T-helper 1 cell (primary cell): ENCODE data around the gene CADM1.

Experiments used
- DNase-seq, 5 donors: peaks; one replicate each; pipeline ENCODE4 v3.0.0-alpha.2; 2012 to 2020

CADM1 gene

DNA sequence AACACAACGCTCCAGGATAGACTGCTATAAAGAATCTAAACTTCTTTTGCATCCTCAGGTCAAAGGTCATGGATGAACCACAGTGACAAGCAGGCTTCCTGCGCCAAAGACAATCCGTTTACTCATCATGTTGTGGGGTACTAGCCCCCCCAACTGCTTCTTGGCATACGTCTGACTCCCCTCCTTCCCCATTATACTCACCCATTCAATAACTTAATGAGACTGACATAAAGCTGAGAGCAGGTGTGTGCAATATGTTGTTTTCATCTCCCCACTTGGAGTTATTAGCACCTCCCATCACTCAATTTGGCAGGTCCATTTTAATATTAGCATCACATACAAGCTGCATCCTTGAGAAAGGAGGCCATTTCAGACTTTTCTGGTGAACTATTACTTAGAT, 157.1 kb downstream of the CADM1 start:
- no peak for DNase-seq

DNA sequence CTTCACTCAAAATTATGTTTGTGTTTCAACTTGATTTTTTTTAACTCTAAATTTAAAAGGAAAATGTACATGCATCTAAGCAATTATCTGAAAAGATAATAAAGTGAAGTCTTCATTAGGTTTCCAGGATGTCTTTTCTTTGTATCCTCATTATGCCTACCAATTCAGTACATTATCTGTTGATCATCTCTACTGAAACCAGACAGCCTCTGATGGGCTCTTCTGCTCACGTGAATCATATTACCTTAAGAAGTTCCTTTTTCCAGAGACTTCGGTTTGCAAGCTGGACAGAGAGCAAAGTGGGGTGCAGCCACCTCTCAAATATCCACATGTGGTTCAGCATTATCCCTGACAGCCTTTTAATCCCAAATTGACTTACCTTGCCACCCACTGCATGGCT, 158.4 kb downstream of the CADM1 start:
- DNase-seq, result no peak

DNA sequence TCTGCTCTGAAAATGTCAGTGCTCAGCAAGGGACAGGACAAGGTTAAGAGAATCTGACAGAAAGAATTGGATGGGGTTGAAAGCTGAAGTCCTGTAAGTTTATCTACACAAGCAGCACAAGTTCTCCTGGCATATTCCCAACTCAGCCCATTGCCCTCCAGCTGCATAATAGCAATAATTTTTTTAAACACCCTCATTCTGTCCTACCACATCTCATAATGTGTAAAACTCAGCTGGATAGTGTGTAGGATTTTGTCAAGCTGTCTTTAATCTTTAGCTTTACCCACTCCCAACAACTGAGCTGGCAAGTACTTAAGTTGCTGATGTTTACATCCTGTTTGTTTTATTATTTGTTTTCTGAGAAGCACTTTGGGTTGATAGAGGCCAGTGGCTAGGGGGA, 158.9 kb downstream of the CADM1 start:
- DNase-seq, result no peak

DNA sequence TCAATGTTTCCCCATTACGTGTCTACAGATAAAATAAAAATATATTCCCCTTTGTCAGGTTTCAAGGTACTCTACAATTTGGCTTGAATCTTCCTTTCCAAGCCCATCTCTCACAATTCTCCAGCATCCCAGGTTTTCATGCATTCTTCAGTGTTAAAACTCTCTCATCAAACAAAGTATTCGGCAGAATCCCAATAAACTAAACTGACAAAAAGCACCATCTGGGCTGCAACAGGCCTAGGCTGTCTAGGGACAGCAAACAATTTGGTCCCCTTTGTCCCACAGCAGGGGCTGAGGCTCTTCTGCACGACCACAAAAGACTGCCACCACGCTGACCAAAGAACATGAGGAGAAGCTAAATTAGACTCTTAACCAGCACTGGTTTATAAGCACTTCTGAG, 159.4 kb downstream of the CADM1 start:
- DNase-seq, result no peak

DNA sequence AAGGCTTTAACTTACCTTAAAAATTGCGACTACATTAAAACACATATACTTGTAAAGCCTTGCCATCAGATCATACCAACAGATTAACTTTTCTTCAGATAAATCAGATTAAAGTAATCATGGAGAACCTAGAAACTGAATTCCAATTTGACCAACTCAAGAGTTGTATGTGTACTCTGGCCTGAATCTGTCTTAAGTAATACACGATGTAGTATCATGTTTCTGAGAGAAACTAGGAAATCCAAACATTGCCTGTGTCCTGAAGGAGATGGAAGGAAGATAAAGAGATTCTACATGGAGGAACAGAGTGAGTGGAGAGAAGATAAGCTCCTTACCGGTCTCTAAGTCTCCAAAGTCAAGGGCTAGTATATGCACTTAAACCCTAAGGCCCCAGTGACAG, 162.1 kb downstream of the CADM1 start:
- no peak for DNase-seq

DNA sequence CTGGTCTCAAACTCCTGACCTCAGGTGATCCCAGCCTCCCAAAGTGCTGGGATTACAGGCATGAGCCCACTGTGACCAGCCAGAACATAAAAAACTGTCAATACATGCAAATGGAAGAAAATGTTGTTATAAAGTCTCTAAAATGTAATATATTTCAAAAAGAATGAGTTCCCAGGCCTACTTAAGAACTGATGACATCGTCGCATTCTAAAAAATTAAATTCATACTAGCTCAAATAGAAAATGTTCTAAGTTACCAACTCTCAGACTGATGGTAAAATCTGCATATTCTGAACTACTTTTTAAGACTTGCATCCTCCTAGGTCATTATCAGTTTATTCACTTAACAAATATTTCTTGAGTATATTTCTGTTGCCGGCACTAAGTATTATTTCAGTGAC, 163.3 kb downstream of the CADM1 start:
- DNase-seq, result no peak

DNA sequence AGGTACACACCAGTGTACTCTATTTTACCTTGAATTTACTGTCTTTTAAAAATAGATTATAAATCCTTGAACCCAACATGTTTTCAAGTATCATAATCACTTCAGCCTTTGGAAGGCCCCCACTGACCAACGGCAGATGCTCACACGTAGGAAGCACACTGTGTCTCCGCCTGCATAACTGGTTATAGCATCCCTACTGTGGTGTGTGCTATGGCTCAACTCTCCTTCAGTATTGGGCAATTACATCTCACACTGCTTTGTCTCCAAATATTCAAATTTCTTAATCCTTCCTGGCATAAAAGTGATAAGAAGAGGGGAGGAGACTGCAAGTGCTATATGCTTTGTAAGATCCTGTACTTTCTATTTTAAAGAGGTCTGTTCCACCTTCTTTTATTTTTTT, 165.7 kb downstream of the CADM1 start:
- DNase-seq, result no peak

DNA sequence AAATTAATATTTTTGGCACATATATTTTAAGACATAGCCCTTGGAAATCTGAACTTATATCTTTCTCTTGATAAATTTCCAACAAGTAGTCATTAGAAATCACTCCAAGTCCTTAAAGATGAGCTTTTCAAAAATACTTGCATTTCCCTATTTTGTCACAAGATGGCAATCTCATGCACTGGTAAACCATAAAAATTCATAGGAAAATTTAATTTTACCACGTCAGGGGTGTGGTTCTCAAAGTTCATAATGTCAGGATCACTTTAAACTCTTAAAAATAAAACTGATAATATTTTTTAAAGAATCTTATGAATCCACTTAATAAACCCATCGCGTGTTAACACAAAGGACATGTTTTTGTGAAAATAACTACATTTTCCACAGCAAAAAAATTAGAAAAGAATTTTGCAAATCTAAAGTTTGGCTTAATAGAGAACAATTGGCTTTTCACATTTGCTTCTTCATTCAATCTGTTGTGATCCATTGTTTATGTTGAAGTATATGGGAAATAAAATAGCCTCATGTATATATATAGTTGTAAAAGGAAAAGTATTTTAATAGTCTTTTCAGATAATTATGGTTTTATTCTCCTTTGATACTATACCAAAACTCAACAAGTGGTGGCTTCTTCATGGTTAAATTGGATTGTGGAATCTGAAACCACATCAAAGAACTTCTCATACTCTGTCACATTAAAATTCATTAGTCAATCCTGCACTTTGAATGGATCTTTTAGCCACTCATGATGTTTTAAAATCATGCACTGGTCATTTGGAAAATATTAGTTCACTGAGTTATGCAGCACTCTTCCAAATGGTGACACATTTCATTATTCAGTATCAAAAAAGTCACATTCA, 169.1 kb downstream of the CADM1 start:
- DNase-seq, result no peak

DNA sequence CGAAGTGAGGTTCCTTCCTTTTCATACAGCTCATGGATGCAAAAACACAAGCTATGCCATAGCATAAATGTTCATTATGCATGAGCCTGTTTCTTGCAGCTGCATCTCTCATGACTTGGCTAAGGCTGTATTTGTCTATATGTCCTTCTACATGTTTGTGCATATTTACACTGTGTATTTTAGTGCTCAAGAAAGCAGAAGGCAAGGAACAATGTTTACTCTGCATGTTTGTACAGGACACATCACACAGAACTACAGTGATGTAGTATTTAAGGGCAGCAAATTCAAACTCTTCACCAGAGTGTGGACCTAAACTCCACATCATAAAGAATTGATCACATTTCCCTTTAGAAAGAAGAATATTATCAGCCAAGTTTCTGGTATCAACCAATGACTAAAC, 170.3 kb downstream of the CADM1 start:
- no peak for DNase-seq

DNA sequence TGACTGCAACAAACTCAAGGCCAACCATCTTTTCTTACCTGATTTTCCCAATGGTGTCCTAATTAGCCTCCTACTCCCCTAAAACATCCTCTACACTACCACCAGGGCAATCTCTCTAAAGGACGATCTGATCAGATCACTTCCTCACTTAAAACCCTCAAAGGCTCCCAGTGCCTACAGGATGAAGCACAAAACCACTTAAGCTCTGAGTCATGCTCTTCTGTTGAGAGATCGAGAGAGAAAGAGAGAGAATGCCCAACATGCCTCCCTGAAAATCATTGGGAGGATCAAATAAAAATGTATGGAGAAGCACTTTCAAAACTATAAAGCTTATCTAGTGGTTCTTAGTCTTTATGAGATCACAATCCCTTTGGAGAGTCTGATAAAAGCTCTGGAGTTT, 171.1 kb downstream of the CADM1 start:
- DNase-seq, result peak in 1 of 5 donors; percentile 4

DNA sequence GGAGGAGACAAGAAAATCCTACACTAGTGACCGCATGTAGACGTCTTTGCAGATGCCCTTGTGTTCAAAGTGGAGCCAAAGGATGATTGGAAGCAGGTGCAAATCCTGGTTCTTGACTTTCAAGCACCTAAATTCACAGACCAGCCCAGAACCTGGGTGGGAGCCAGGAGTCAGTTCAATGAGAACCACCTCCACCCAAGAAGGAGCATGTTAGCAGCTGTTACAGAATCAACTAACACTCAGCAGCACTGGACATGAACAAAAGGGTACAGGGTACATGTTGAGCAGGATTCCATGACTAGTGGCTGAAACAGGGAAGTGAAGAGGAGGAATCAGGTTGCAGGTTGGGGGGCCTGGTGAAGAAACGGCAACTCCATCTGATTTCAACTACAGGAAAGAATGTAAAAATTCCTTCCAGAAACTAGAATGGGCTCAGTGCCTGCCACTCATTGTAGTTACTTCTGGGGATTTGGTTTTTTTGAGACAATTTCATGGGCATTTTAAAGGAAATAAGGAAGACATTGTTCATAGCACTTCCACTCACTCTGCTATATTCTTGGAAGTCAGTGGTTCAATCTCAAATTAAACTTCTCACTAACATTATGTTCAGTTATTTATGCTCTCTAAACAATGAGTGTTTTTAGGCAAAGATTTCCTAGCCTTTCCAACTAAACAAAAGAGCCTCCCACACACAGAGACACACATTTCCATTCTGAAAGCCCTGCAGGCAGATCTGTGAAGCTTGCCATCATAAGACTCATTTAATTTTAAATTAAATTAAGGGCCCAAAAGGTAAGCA, 173.3 kb downstream of the CADM1 start:
- DNase-seq, result no peak

DNA sequence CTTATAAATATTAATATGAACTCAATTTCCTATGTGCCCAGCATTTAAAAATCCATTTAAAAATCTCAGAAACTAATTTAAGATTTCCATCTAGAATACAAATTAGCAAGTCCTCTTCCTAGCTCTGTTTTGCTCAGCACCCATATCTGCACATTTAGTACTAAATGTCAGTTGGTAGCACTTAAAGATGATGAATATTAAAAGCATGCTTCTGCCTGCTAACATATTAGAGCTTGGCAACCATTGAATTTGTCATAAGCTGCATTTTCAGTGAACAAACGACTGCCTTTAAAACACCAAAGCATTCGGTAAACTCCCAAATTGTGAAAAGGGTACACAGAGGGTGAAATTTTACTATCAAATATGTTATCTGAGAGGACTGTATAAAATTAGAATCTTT, 177.7 kb downstream of the CADM1 start:
- DNase-seq, result no peak

DNA sequence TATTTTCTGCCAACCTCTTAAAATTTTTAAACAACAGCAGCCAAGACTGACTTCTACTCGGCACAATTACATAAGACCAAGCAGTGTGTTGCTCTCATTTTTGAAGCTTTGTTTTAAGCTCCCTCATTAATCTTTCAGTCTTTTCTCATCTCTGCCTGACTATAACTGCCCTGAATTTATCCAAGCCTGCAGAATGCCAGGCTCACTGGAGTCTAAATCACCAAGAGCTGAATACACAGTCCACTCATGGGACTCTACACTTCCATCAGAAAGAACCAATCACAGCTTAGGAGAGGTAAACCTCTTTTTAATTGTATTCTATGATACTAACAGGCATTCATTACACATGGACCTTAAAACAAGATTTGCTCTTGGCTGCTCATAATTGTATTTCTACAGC, 178.7 kb downstream of the CADM1 start:
- no peak for DNase-seq

DNA sequence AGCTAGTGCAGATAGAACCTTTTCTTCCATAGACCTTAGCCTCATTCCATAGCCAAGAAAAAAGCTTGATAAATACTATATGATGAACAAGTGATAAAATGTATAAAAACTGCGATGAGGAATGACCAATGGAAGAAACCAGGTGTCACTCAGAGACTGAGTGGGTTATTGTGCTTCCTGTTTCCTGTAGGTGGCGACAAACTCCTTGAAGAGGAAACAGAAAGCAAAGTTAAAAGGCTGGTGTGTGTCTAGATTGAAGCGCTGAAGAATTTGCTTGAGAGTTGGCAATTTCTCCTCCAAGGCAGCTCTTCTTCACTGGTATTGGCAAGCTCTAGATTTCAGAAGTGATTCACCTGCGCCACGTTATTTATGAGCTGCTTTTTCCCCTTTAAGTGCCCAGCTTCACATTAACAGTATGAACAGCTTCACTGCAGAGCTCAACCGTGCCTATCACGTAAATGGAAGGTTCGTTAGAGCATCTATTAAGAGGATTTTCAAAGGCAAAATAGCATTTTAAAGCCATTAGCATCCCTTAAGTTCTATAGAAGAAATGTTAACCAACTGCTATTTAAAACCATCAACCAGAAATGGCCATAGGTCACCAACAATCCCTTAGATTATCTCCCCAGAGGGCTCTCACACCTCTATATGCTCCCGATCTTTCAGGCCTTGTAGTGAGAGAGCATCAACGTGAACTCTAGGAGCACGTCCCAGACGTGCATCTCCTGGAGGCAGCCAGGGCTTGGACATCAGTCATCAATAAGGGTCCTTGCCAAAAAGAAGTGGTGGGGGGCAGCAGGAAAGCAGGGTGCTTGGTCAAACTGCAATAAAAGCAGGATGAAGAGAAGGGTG, 179.4 kb downstream of the CADM1 start:
- DNase-seq, result peak in 2 of 5 donors; percentile 5 to 57

DNA sequence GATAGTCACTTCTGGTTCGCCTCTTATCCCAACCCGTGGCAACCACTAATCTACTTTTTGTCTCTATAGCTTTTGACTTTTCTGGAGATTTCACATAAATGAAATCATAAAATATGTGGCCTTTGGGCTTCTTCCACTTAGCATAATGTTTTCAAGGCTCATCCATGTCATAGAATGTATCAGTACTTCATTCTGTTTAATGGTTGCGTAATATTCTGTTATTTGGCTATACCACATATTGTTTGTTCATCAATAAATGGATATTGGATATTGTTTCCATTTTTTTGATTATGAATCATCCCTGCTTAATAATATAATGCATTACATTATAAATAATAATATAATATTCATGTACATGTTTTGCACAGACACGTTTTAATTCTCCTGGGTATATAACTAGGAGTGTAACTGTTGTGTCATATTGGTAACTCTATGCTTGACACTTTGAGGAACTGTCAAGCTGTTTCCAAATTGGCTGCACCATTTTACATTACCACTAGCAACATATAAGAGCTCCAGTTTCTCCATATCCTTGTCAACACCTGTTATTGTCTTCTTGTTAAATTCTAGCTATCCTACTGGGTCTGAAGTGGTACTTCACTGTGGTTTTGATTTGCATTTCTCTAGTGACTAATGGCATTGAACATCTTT, 181.5 kb downstream of the CADM1 start:
- no peak for DNase-seq

DNA sequence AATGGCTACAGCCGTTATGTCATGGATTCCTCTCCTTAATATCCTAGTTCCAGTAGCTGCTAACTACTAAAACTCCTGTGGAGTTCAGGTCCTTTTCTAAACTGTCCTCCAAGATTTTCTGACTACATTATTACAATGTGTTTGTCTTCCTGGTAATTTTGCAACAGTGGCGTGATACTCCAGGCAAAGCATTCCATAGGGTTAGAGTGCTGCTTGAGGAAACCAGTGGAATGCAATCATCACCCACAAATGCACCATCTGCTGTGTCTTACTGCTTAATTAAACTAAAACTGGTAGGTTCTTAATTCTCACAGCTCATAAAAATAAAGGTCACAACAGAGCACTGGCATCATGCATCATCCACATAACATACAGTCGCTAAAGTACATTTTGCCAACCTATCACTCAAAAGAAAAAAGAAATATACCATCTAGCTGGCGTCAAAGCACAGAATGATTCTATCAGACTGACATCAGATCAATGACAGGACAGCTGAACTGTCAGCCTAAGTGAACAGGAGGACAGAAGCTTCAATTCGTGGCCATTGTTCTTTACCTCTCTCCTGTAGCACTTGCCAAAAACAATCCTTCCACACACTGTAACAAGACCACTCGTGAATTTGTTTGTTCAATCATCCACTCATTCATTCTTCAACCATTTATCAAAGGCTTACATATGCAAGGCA, 182.5 kb downstream of the CADM1 start:
- no peak for DNase-seq

DNA sequence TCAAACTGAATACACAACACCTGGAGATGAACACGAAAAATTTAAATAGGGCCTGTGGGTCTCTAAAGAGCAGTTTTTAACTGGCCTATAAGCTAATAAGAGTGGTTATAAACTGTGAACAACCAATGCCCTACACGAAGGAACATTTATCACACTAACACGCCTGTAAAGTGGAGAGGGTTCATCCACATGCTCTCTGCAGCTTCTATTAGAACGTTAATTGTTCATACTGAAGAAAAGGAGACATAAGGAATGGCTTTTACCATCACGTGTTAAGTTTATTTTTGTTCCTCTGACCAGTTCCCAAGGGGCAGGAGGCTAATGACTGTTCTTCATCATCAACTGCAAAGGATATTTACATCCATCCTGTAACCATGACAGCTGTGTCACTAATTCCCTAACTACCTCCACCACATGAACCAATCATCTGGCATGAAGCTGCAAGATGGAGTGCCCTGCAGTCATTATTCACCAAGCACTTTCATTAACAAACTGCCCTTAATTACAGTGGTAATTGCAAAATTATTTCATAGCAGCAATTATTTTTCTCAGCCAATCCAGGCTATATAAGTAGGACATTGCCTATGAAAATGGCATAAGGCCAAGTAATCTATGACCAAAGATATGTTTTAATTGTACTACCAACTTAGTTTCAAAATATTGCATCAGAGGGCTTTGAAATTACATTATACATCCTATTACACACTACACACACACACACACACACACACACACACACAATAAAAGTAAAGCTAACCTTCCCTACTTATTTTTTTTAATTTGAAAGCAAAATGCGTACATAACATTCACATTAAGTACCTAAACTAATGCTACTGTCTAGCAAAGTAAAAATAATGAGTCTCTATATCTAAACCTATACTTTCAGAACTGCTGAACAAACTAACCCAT, 186.7 kb downstream of the CADM1 start:
- no peak for DNase-seq

DNA sequence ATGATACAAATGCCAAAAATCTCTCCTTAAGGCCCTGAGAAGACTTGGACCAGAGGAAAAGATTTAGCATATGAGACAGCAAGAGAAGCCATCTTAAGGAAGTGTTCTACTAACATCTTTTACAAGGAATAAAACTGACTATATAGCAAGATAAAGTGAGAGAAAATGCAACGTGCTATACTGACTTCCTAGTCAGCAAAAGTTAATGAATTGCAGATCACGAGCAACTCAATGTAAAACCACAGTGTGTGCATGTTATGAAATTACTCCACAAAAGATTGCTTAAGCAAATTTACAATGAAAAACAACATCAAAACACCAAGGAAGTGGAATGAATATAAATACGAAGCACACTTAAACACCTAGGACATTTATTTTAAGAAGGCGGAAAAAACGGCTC, 187.5 kb downstream of the CADM1 start:
- DNase-seq, result no peak

DNA sequence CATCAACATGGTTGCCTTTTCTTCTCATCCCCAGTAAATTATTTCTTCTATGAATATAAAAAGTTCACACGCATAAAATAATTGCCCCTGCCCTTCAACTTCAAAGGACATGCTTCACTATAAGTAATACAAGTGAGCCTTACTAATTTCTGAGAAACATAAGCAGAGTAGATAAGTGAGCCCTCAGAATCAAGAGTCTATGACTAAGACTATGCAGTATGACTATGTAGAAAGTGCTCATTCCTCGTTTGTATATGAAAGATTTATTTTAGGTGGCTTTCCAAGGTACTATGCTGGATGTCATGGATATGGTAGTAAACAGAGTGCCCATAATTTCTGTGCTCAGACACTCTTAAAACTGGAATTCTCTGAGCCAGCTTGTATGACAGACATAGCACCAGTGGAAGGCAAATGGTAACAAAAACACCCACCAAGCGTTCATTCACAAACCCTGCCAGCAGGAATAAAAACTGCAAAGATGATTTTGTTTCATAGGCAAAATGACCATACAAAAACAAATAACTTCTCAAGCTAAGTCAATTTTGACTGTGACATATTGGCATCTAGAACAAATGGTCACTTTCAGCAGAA, 189.8 kb downstream of the CADM1 start:
- no peak for DNase-seq

DNA sequence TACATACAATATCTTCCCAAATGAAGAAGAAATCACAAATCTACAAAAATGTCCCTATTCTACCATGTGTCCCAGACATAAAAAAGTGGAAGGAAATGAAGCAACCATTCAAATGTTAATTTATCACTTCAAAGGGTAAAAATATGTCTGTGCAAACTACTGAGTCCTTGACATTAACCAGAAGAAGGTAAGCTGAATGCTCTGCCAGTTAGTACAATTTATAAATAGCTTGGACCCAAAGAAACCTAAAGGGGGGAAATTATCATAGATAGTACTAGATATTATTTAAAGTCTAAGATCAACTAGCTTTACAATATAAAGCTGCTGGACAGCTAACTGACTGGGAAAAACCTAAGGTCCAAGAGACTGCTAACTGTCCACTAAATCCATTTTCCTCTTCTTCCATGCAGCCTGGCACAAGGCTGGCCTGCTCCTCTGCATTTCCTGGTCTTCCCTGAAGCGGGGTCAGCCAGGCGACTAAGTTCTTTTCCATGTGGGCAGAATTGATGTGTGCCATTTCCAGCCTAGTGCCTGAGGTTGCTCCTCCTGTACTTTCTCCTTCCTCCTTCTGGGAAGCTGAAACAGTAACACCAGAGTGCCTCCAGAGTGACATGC, 190.9 kb downstream of the CADM1 start:
- DNase-seq, result no peak
